ENCODE measurements around the gene DENND6B.

The DENND6B gene

DNA sequence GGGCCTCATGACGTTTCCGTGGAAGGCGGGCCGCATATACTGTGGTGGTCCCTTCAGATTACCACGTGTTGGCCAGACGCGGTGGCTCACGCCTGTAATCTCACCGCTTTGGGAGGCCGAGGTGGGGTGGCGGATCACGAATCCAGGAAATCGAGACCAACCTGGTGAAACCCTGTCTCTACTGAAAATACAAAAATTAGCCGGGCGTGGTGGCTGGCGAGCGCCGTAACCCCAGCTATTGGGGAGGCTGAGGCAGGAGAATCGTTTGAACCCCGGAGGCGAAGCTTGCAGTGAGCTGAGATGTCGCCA, 853 bp upstream of the DENND6B start:
- TF ChIP-seq TCF12 (IDR thresholded peaks at IDR 0.05; ENCODE audit: low read depth) (no peak), CREB1 (IDR thresholded peaks at IDR 0.05; ENCODE audit: low read depth) (no peak), RAD21 (IDR thresholded peaks at IDR 0.05; ENCODE audit: low read depth) (no peak), FOXM1 (IDR thresholded peaks at IDR 0.05; ENCODE audit: borderline replicate concordance, low read depth) (no peak), ZBTB7A (IDR thresholded peaks at IDR 0.05; ENCODE audit: low read depth) (no peak), EGR1 (IDR thresholded peaks at IDR 0.05) (no peak), TEAD4 (IDR thresholded peaks at IDR 0.05) (no peak), YY1 (IDR thresholded peaks at IDR 0.05; ENCODE audit: low read depth) (no peak), EP300 (IDR thresholded peaks at IDR 0.05; ENCODE audit: borderline replicate concordance) (no peak), NFIC (IDR thresholded peaks at IDR 0.05) (no peak), TAF1 (IDR thresholded peaks at IDR 0.05; ENCODE audit: low read depth) (no peak)
- TF ChIP-seq, protein P1, sequence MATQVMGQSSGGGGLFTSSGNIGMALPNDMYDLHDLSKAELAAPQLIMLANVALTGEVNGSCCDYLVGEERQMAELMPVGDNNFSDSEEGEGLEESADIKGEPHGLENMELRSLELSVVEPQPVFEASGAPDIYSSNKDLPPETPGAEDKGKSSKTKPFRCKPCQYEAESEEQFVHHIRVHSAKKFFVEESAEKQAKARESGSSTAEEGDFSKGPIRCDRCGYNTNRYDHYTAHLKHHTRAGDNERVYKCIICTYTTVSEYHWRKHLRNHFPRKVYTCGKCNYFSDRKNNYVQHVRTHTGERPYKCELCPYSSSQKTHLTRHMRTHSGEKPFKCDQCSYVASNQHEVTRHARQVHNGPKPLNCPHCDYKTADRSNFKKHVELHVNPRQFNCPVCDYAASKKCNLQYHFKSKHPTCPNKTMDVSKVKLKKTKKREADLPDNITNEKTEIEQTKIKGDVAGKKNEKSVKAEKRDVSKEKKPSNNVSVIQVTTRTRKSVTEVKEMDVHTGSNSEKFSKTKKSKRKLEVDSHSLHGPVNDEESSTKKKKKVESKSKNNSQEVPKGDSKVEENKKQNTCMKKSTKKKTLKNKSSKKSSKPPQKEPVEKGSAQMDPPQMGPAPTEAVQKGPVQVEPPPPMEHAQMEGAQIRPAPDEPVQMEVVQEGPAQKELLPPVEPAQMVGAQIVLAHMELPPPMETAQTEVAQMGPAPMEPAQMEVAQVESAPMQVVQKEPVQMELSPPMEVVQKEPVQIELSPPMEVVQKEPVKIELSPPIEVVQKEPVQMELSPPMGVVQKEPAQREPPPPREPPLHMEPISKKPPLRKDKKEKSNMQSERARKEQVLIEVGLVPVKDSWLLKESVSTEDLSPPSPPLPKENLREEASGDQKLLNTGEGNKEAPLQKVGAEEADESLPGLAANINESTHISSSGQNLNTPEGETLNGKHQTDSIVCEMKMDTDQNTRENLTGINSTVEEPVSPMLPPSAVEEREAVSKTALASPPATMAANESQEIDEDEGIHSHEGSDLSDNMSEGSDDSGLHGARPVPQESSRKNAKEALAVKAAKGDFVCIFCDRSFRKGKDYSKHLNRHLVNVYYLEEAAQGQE (IDR thresholded peaks at IDR 0.05; ENCODE audit: low read depth): no peak
- TF ChIP-seq, protein P2, sequence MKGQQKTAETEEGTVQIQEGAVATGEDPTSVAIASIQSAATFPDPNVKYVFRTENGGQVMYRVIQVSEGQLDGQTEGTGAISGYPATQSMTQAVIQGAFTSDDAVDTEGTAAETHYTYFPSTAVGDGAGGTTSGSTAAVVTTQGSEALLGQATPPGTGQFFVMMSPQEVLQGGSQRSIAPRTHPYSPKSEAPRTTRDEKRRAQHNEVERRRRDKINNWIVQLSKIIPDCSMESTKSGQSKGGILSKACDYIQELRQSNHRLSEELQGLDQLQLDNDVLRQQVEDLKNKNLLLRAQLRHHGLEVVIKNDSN (IDR thresholded peaks at IDR 0.05): no peak

DNA sequence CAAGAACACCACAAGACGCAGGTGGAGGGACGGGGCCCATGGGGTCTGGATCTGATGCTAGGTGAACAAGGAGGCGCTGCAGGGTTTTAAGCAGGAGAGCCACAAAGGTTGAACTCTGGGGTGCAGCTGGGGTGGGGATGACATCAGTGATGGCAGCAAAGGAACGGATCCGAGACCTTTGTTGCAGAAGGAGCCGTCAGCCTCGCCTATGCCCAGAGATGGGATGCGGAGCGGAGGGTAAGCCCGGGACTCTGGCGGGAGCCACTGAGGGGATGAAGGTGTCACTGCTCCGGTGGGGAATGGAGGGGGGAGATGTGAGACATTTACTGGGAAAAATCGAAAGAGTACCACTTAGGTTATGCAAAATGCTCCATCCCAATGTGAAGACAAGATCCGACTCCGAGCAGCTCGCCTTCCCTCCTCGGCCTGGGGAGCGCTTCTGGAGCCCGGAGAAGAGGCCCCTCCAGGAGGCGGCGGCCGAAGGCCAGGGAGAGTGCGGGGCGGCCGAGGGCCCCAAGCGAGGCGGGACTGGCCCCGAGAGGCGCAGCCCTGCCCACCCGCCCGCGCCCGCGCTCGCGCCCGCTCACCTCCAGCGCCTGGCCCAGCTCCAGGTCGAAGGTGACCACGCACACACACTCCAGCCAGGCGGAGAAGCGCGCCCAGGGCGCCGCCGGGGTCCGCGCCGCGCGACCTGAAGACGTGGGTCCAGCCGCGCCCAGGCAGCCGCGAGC, 422 bp downstream of the DENND6B start:
- TF ChIP-seq CEBPB (IDR thresholded peaks at IDR 0.05): no peak
- TF ChIP-seq EGR1 (IDR thresholded peaks at IDR 0.05): no peak
- TF ChIP-seq, protein P2 (IDR thresholded peaks at IDR 0.05): no peak
- TF ChIP-seq EP300 (IDR thresholded peaks at IDR 0.05; ENCODE audit: borderline replicate concordance): no peak
- TF ChIP-seq RAD21 (IDR thresholded peaks at IDR 0.05; ENCODE audit: low read depth): no peak
- TF ChIP-seq, protein P3, sequence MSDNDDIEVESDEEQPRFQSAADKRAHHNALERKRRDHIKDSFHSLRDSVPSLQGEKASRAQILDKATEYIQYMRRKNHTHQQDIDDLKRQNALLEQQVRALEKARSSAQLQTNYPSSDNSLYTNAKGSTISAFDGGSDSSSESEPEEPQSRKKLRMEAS (IDR thresholded peaks at IDR 0.05): no peak
- TF ChIP-seq TAF1 (IDR thresholded peaks at IDR 0.05; ENCODE audit: low read depth): no peak
- no peak for TF ChIP-seq CREB1 (IDR thresholded peaks at IDR 0.05; ENCODE audit: low read depth)
- TF ChIP-seq NFIC (IDR thresholded peaks at IDR 0.05): no peak; the same call in 1 of the 2 replicates
- no peak for TF ChIP-seq YY1 (IDR thresholded peaks at IDR 0.05; ENCODE audit: low read depth)
- no peak for TF ChIP-seq TCF12 (IDR thresholded peaks at IDR 0.05; ENCODE audit: low read depth)
- TF ChIP-seq FOXM1 (IDR thresholded peaks at IDR 0.05; ENCODE audit: borderline replicate concordance, low read depth): no peak
- TF ChIP-seq, protein P1 (IDR thresholded peaks at IDR 0.05; ENCODE audit: low read depth): no peak
- TF ChIP-seq TEAD4 (IDR thresholded peaks at IDR 0.05): no peak

DNA sequence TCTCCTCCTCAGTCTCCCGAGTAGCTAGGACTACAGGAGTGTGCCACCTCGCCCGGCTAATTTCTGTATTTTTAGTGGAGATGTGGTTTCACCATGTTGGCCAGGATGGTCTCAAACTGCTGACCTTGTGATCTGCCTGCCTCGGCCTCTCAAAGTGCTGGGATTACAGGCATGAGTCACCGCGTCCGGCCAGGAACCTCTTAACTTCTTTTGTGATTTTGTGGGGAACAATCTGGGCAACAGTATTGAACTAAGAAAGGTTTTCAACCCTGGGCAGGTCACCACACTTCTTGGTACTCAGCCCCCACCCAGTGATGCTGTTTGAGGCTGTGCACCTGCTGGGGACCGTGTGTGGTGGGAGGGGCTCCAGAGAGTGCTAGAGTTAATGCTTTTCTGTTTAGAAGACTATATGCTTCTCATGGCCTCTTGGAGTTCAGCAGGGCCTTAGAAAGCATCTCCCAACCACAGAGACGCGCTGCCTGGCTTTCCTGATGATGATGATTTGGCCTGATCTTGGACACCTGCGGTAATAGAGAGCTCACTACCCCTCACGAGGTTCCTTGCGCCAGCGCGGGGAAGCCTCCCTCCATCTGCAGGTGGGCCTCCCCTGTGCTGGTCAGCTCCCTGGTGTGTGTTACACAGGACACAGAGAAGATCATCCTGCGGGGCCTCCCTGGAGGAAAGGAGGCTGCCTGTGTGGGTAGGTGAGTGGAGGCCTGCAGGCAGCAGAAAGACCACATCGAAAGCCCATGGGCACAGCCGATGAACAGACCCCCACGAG, 1.2 kb downstream of the DENND6B start:
- no peak for TF ChIP-seq CEBPB (IDR thresholded peaks at IDR 0.05)
- no peak for TF ChIP-seq TCF12 (IDR thresholded peaks at IDR 0.05; ENCODE audit: low read depth)
- no peak for TF ChIP-seq RAD21 (IDR thresholded peaks at IDR 0.05; ENCODE audit: low read depth)
- TF ChIP-seq NFIC (IDR thresholded peaks at IDR 0.05): no peak
- no peak for TF ChIP-seq CREB1 (IDR thresholded peaks at IDR 0.05; ENCODE audit: low read depth)

DNA sequence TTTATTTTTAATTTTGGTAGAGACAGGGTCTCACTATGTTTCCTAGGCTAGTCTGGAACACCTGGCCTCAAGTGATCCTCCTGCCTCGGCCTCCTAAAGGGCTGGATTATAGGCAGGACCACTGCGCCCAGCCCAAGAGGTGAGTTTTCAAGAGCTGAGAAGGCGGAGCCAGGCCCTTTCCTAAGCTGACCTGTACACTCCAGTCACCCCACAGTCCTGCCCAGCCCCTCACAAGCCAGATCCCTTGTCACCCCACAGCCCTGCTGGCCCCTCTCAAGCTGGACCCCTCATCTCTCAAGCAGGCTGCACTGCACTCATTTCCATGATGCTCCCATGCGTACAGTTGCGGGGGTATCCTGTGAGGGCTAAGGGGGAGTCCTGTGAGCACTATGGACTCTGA, 2.9 kb downstream of the DENND6B start:
- TF ChIP-seq TCF12 (IDR thresholded peaks at IDR 0.05; ENCODE audit: low read depth) (no peak), YY1 (IDR thresholded peaks at IDR 0.05; ENCODE audit: low read depth) (no peak), CEBPB (IDR thresholded peaks at IDR 0.05) (no peak), EGR1 (IDR thresholded peaks at IDR 0.05) (no peak), TEAD4 (IDR thresholded peaks at IDR 0.05) (no peak), ZBTB7A (IDR thresholded peaks at IDR 0.05; ENCODE audit: low read depth) (no peak), TAF1 (IDR thresholded peaks at IDR 0.05; ENCODE audit: low read depth) (no peak), NFIC (IDR thresholded peaks at IDR 0.05) (no peak)
- TF ChIP-seq, protein P3 (IDR thresholded peaks at IDR 0.05): no peak
- TF ChIP-seq, protein P2 (IDR thresholded peaks at IDR 0.05): no peak

All from Ishikawa (cell line).